GM18519 (cell line): ENCODE data around the gene CCT6A.
A peak's percentile ranks its signal among the peaks of the same experiment; 100 is the strongest.
"Not testable (repeated sequence)": the region's sequence is repeated elsewhere in the genome, so short reads cannot be mapped to it uniquely, and the experiment has no call there.

Experiments used
- ATAC-seq: cut with Tn5 transposase; IDR thresholded peaks from one replicate; pipeline ENCODE4 v1.9.1; 2021; ENCODE audit warnings: mild to moderate bottlenecking, moderate library complexity; ENCODE audit not compliant: unreplicated experiment, low FRiP score

The CCT6A gene

DNA sequence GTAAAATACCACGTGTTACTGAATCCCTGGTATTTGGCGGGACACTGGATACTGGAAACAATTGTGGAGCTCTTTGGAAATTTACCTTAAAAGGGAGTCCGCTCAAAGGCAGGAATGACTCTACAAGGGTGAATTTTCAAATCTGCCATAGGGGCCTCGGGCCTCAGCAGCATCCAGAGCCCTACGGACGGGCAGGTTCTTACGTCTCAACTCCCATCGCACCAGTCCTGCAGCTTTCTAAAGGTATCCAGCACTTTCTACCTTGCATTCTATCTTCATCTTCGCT is 569 bp upstream of the CCT6A start:
- ATAC-seq = no peak

DNA sequence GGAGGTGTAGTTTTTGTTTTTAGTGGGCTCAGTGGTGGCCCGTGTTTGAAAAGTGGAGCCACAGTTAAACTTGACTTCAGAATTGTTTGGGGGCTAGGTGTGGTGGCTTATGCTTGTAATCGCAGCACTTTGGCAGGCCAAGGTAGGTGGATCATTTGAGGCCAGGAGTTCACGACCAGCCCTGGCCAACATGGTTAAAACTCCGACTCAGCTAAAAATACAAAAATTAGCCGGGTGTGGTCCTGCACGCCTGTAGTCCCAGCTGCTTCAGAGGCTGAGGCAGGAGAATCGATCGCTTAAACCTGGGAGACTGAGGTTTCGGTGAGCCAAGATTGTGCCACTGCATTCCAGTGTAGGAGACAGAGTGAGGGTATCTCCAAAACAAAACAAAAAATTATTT is 1.8 kb downstream of the CCT6A start:
- ATAC-seq = no peak

DNA sequence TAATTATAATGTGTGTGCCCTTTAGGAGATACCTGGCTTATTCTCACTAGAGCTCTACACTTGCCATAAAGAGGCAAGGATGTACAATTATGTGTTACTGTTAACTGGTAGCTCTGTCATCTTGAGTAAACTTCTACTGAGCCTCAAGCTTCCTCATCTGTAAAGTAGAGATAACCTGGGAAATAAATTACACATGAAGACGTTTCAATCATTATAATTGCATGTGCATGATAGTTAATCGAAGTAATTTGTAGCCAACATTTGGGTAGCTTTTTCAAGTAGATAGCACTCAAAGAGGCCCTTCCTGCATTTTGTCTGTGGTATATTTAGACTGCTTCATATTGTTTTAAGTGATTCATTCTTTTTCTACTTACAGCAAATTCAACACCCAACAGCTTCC is 2.4 kb downstream of the CCT6A start:
- ATAC-seq = no peak

DNA sequence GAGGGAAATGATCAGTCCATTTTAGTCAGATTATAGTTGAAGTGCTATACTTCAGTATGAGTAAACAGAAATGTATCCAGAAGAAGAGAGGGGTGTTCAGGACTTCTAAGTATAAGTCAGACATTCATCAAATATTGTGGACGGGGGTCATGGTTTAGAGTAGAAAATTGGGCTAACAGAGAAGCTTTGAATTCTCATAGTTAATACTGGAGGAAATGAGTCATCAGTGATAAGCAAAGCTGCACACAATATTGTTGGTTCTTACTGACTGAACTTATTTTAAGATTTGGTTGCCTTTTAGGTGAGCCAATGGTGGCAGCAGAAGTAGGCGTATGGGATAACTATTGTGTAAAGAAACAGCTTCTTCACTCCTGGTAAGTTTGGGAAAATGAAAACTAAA is 10.8 kb downstream of the CCT6A start:
- ATAC-seq = no peak

DNA sequence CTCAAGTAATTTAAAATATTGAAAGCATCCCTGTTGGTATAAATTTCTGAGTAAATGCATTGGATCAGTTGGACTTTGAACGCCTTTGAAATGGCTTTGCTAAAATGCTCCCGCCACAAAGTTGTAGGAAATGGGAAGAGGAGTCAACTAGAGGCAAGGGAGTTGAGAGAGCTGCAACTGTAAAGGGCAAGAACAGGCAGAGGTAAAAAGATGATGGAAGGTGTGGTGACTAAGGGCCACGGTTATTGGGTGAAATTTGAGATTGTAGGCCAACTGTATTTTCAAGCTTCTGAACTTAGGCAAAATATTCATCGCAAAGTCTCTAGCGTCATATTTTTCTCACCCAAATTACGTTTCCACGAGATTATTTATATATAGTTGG is 11.9 kb downstream of the CCT6A start:
- ATAC-seq = no peak

DNA sequence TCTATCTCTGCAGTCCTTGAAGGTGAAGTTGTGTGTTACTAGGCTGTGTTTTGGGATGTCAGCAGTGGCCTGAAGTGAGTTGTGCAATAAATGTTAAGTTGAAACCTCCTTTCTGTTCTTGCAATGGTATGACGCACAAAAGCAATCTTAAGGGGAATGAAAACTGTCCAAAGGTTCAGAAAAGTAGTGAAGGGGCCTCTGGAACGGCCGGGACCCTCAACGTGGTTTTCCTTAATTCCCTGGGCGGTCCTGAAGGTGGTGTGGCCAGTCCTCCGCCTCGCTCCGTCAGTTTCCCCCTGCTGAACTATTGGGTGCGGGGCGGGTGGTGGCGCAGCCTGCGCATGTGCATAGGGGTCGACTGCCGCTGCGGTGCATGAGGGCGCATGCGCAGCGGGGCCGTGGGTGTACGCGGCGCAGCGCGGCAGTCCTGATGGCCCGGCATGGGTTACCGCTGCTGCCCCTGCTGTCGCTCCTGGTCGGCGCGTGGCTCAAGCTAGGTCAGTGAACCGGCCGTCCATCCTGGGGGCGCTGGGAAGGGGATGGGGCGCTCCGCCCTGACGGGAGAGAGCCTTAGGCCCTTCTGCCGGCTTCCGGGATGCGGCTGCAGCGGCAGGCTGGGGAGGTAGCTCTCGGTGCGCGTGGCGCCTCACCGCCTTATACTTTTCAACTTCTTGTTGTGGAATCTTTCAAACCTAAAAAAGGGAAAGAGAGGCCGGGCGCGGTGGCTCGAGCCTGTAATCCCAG is 12.5 kb downstream of the CCT6A start, which contains the start of gene SUMF2:
Gene SUMF2 (plus strand): TSS at position 405 of the 744 bp plus-strand sequence. CDS start 26 bp downstream, at position 431.
- peak; percentile 76 for ATAC-seq

DNA sequence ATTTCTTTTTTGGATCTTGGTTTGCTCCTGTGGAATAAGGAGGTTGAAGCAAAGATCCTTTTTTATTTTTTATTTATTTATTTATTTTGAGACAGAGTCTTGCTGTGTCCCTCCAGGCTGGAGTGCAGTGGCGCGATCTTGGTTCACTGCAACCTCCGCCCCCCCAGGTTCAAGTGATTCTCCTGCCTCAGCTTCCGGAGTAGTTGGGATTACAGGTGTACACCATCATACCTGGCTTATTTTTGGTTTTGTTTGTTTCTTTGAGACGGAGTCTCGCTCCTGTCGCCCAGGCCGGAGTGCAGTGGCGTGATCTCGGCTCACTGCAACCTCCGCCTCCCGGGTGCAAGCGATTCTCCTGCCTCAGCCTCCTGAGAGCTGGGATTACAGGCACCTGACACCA is 14.8 kb downstream of the CCT6A start:
- not testable (repeated sequence) for ATAC-seq

DNA sequence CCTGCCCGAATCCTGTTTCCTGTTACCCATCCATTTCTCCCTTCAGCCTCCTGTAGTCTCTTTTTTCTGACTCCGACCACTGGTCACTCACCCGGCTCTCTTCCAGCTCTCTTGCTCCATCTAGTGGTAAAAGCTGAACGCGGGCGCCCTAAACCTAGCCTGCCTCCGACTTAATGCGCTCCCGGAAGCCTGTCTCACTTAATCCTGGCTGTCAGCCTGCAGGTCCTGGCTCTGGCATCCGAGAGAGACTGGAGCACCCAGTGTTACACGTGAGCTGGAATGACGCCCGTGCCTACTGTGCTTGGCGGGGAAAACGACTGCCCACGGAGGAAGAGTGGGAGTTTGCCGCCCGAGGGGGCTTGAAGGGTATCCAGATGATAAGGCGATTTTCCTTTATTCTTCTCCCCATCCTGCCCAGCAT is 22.8 kb downstream of the CCT6A start:
- no peak for ATAC-seq

DNA sequence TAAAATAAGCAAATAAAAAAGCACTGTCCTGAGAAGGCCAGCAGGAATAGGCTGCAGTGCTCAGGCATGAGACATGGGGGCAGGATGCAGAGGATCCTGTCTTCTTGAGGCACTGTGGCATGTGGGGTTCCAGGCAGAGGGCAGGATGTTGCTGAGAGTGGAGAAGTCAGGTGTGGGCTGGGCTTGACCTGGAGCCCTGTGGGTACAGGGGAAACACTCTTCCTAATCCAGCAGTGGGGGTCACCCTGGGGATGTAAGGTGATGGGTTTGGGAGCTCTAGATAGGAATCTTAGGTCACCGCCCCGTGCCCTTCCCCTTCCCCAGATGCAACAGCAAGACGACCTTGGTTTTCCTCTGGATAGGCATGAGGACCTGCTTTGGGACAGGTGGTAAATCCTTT is 26.1 kb downstream of the CCT6A start:
- no peak for ATAC-seq

DNA sequence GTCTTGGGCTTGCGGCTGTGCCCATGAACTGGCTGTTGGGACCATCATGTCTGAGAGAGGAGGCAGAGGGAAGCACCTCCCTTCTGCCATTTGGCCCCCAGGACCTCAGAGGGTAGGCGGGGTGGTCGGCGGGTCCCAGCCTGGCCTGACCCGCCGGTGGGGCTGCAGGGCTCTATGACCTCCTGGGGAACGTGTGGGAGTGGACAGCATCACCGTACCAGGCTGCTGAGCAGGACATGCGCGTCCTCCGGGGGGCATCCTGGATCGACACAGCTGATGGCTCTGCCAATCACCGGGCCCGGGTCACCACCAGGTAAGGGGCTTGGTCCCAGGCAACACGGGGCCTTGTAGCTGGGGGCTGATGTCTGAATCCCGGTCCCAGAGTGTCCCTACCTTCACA is 26.6 kb downstream of the CCT6A start:
- no peak for ATAC-seq

DNA sequence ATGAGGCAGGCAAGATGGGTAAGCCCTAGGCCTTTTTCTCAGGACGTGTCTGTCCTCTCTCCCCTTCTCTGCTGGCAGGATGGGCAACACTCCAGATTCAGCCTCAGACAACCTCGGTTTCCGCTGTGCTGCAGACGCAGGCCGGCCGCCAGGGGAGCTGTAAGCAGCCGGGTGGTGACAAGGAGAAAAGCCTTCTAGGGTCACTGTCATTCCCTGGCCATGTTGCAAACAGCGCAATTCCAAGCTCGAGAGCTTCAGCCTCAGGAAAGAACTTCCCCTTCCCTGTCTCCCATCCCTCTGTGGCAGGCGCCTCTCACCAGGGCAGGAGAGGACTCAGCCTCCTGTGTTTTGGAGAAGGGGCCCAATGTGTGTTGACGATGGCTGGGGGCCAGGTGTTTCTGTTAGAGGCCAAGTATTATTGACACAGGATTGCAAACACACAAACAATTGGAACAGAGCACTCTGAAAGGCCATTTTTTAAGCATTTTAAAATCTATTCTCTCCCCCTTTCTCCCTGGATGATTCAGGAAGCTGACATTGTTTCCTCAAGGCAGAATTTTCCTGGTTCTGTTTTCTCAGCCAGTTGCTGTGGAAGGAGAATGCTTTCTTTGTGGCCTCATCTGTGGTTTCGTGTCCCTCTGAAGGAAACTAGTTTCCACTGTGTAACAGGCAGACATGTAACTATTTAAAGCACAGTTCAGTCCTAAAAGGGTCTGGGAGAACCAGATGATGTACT is 28.1 kb downstream of the CCT6A start:
- ATAC-seq = no peak

DNA sequence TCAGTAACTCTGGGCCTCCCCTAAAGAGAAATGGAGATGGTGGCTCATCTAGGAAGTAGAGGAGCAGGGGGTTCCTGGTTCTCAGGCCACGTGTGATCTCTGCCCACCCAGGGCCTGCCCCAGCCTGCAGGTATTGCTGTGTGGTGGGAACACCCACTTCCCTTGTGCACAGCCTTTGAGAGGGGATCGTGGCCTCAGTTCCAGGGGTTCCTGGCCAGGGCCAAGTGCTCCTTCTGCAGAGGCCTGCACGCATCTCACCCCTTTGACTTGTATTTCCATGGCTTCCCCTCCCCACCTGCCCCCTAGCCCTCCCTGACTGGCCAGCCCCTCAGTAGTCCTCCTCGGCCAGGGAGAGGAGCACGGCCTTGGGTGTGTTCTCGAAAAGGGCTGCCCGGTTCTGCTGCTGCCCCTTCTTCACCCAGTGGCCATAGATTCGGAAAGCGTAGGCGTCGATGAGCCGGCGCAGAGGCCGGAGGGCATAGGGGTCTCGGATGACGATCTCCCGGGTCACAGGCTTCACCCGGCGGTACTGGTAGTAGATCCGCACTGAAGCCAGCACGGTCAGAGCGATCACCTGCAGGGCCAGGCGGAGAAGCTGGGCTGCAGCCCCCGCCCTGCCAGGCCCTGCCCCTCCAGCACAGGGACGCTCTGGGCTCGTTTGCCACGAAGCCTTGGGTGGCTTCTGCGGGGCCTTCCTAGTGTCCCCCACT is 29.3 kb downstream of the CCT6A start:
- ATAC-seq = not testable (repeated sequence)

DNA sequence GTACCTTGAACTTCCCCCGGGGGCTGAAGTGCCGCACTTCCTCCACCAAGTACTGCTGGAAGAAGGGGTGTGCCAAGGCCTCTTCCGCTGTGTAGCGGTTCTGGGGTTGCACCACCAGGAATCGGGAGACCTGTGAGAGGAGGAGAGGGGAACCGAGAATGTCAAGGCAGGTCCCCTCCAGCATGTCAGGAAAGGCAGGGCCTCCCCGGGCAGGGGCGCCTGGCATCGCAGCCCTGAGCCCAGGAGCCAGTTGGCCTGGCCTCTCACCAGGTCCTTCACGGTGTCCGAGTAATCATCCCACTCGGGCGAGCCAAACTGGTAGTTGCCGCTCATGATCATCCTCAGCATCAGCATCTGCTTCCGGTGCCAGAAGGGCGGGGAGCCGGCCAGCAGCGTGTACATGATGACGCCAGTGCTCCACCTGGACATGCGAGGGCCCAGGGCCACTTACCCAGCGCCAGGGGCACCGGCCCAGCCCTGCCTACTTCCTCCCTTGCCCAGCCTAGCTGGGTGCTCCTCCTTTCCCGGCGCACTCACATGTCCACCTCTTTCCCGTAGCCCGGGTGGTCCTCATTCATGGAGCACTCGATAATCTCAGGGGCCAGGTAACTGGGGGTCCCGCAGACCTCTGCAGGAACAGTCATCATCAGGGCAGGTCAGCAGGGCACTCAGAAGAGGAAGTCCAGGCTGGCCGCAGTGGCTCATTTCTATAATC is 30.2 kb downstream of the CCT6A start:
- ATAC-seq = no peak

DNA sequence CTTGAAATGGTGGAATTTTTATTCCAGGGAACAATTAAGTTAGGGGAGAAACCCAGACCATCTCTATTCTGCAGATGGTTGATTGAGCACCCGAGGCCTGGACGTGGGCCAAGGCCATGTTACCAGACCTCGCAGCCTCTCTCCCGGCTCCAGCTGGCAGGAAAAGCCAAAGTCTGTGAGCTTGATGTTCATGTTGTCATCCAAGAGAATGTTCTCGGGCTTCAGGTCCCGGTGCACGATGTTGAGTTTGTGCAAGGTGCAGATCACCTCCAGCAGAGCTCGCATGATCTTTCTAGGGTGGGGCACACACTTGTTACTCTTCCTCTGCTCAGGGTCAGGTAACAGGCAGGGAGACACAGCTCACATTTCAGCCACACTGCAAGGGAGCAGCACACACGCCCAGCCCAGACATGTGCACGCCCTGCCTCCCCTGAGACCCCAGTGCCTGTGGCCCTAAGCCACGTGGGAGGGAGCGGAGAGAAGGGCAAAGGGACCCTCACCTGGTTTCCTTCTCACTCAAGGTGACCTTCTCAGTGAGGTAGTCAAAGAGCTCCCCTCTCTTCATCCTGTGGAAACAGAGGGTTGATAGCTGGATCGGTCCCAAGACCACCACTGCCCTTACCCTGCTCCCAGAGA is 31.7 kb downstream of the CCT6A start:
- ATAC-seq = no peak

DNA sequence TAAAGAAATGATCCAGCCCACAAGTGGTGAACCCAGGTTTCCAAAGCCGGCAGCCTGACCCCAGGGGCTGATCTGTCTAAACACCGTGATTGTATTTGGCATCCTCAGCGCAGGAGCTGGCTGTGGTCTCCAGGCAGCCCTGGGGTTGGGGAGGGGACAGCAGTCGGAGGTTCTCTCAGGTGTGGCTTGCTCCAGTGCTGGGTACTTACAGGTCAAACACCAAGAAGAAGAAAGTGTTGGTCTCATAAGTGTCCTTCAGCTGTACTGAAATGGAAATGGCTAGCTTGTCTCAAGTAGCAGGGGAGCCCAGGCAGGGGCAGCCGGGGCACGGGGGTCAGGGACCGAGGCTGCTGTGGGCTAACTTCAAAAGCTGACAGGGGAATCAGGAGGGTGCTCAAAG is 35.2 kb downstream of the CCT6A start:
- no peak for ATAC-seq

DNA sequence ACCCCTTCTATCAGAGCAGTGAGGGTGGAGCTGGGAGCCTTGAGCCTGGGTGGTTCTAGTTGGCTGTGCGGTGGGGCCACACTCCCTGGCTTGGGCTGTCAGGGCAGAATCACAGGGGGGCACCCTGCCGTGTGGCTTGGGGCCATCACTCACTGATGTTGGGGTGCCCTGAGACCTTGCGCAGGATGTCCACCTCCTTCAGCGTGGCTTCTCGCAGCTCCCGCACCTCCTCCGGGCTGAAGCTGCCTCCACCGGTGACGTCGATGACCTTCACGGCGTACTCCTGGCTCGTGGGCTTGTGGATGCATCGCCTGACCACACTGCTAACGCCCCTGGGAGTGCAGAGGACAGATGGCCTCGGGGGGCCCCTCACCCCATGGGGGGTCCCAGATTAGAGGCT is 35.9 kb downstream of the CCT6A start:
- ATAC-seq = no peak

DNA sequence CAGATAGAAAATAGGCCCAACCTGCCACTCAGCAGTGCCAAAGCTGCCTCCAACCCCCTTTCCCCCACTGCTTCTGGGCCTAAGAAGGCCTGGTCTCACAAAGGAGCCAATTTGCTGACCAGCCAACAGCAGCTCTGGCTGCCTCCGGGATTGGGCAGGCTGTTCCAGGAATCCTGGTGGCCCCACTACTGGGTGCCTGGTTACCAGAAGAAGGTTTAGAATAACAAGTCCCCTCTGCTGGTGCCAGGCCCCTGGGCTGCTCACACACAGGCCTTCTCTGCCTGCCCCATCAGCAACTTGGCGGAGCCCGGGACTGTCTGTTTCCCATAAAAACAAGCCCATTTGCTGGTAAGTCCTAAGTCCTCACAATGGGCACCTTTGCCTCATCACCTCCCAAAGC is 40.0 kb downstream of the CCT6A start:
- ATAC-seq = no peak

DNA sequence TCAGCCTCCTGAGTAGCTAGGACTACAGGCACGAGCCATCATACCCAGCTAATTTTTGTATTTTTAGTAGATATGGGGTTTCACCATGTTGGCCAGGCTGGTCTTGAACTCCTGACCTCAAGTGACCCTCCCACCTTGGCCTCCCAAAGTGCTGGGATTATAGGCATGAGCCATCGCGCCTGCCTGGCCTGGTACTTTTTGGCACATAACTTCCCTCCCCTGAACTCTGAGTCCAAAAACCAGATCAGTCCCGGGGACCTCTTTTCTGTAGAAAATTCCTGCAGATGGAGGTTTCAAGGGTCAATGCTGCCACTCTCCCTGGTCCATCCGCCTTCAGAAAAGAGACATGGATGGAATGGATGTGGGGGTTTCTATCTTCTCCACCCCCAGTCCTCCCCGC is 40.8 kb downstream of the CCT6A start:
- ATAC-seq = not testable (repeated sequence)

DNA sequence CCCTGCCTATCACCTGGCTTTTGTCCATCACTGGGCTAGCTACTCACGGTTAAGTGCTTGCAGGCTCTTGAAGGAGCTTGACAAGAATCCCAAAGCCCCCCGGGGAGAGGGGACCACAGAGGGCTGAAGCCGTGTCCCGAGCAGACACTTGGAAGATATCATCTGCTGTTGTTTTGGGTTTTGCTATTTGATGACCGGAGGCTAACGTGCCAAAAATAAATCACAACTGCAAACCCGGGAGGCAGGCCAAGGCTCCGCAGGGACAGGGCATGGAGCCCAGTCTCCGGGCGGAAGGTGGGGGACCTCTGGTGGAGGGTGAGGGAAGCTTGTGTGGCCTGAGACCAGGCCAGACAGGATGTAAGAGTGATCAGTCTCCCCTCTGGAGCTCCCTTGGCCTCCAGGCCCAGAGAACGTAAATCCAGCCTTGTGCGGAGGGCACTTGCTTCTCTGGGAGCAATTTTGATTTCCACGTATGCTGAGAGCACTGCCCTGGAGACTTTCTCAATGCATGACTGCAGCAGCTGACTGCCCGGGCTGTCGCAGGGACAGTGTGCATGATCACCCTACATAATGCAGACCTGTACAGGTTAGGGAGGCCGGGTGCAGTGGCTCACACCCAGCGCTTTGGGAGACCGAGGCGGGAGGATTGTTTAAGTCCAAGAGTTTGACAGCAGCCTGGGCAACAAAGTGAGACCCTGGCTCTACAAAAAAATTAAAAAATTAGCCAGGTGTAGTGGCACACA is 41.4 kb downstream of the CCT6A start, which contains the start of gene PHKG1:
Gene PHKG1 (minus strand): TSS at position 164 of the 743 bp plus-strand sequence. CDS start 4,011 bp downstream, outside the sequence.
- ATAC-seq = no peak

DNA sequence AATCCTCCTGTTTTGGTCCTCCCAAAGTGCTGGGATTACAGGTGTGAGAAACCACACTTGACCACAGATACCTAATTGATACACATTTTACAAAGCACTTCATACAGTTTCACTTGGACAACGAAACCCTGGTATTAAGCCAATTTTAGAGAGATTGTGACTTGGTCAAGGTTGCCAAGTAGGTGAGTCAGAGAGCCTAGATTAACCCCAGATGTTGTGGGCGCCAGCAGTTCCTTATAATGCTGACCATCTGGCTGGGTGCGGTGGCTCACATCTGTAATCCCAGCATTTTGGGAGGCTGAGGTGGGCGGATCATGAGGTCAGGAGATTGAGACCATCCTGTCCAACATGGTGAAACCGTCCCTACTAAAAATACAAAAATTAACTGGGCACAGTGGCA is 46.1 kb downstream of the CCT6A start:
- ATAC-seq = no peak
